GM03348 (cell line): Measurements from ENCODE around the gene TFAP2C.
"Not testable (repeated sequence)": the region's sequence is repeated elsewhere in the genome, so short reads cannot be mapped to it uniquely, and the experiment has no call there.

Experiments
- DNase-seq: peaks from one replicate; pipeline ENCODE4 v3.0.0; 2012; ENCODE audit warnings: low spot score

Gene TFAP2C

DNA sequence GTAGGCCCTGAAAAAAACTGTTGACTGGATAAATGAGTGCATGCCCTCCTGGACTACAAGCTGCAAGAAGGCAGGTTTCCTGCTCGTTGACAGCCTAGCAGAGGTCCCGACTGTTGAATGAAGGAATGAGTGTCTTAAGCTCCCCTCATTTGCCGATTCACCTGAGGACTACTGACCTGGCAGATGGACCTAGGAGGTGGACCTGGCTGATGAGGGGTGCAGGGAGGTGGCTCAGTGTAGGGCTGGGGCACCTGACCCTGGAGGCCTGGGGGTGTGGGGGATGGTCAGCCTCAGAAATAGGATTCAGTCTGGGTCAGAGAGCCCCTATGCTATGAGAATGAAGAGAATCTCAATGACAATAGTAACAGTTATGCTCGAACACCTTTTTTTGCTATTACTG is 11.6 kb upstream of the TFAP2C start:
- DNase-seq, result no peak

DNA sequence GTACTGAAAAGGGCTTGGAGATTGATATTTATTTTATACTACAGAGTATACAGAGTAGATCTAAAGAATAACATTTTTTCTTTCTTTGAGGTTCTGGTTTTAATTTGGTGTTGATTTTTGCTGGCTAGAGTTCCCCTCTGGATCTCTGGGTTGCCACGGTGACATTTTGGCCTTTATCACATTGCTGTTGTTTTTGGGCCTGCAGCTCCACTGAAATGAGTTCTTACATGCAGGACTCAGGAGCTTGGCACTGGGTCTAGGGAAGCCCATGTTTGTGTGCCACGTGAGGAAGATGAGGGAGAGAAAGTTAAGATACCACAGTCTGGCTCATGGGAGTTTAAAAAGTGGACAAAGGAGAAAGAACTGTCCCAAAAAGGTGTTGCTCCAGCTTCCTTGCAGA is 7.4 kb upstream of the TFAP2C start:
- DNase-seq, result no peak

DNA sequence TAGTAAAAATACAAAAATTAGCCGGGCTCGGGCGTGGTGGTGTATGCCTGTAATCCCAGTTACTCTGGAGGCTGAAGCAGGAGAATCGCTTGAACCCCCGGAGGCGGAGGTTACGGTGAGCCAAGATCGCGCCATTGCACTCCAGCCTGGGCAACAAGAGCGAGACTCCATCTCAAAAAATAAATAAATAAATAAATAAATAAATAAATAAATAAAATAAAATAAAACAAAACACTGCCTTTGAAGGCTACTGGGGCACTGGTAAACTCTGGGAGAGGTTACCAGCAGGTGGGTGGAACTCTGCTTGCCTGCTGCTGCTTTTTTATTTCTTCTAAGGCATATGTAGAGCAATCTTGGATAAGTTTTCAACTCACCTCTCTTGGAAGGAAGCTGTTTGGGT is 5.2 kb upstream of the TFAP2C start:
- not testable (repeated sequence) for DNase-seq

GRCh38 chr20:56624786-56625681 is 4.1 kb upstream of the TFAP2C start:
- DNase-seq, result no peak

GRCh38 chr20:56625837-56626236 is 3.3 kb upstream of the TFAP2C start:
- no peak for DNase-seq

DNA sequence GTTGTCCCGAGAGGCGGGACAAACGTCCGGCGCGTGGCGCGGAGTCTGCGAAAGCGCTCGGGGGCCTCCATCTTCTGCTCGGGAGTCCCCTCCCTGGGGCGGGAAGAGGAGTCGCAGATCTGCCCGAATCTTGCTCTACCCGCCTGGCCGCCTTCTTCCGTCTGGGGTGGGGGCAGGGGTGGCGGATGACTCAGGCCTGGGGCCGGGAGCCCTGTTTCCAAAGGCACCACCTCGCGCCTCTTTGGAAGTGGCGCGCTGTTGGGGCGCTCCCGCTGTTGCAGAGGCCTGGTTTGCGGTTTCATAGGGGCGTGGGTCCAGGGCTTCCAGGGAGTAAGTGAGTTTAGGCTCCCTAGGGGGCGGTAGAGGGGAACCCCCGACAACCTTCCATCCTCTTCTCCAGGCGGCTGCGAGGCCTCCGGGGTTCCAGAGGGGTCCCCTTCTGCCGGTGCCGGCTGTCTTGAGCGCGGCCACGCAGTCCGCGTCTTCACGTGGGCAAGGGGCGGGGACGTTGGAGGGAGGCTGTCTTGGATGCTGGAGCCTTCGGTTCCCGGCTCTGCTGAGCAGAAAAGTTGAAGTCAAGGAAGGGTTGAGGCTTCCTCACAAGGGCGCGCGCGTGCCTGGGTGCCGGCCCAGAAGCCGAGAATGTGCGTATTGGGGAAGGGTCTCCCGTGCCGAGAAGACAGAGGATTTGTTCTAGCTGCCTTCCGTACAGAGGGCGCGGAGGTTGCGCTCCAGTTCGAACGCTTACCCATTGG is 2.6 kb upstream of the TFAP2C start:
- DNase-seq, result peak; percentile 44

DNA sequence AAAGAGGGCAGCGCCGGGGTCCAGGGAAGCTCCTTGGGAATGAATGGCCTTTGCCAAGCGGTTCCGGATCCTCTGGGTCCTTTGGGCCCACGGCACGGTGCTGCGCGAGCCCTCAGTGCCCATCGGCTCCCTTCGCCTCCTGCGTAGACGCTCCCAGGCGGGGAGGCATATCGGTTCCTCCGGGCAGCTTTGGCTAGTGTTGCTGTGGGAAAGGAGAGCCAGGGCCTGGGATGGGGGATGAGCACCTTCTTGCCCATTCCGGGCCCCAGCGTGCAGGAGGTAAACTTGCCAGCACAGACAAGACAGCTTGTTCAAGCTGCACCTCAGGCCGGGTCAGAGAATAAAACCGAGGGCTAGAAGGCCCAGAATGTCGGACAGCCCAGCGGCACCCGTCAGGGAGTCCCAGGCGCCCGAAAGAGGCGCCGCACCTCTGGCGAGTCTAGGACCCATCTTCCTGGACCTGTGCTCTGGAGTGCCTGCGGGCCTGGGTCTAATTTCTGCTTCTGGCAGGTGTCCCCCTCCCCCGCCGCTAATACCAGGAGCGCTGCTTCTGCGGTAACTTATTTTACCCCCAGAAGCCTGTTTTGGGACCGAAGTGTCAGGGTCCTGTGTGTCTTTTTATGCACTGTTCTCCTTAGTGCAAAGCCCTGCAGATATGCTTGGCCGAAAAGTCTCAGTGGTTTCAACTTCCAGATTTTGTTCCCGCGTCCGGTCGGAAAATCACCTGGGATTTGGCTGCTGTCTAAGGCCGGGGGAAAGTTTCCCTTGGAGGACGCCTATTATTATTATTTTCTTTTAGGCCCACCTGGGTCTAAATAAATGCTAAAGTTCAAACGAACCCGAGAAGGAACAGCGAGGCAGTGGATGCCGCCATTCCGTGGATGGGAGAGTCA is 1.7 kb upstream of the TFAP2C start:
- DNase-seq, result no peak

GRCh38 chr20:56628015-56628872 is 862 bp upstream of the TFAP2C start:
- peak; percentile 60 for DNase-seq

DNA sequence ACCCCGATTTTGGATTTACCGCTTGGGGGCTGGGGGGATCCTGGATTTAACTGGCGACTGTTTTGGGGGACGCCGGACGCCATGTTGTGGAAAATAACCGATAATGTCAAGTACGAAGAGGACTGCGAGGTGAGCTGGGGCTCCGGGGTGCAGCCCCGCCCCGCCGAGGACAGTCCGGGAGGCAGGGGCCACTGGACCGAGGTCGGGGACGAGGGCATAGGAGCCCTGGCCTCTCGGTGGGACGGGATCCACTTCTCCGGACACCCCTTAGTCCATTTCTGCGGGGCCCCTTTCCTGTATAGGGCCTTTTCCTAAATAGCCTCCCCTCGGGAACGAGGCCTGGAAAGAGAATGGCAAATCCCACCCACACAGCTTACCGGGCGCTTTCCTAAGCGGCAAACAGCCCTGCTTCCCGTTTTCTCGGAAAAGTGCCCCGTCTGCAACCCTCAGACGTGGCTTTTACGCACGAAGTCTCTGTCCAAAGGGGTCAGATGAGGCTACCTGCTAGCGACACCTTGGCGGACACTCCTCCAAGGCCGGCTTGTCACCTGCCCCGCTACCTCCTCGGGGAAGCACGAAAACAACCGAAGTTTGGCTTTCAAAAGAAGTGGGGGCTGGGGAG is 469 bp downstream of the TFAP2C start:
- DNase-seq, result no peak

GRCh38 chr20:56630086-56630493 is 984 bp downstream of the TFAP2C start:
- DNase-seq, result peak; percentile 93

DNA sequence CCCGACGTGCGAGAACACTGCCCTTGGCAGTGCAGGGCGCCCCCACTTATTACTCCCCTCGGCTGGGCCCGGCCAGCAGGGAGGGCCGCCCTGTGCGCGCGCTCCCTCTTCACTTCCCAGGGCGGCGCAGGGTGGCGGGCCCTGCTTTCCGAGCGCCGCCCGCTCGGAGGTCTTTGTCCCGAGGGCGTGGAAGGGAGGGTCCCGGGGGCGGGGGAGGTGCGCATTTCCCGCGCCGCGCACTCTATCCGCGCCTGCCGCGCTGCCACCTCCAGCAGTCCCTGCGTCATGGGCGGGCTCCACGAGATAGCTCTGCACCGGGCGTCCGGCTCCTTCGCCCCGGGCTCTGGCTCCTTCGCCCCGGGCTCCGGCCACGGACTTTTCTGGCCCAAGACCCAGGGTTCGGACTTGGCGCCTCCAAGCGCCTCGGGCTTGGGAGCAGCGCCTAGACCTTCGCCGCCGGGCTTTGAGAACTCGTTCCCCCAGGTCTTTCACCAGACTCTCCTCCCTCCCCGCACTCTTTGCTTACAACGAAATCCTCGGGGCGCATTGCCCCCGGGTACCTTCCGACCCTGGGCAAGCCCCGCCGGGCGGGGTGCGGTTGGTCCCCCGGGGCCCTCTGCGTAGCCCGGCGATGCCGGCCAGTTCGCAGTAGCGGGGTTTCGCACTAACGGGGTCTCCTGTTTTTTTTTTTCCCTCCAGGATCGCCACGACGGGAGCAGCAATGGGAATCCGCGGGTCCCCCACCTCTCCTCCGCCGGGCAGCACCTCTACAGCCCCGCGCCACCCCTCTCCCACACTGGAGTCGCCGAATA is 1.6 kb downstream of the TFAP2C start:
- DNase-seq, result peak; percentile 59

GRCh38 chr20:56631318-56631989 is 2.3 kb downstream of the TFAP2C start:
- no peak for DNase-seq

DNA sequence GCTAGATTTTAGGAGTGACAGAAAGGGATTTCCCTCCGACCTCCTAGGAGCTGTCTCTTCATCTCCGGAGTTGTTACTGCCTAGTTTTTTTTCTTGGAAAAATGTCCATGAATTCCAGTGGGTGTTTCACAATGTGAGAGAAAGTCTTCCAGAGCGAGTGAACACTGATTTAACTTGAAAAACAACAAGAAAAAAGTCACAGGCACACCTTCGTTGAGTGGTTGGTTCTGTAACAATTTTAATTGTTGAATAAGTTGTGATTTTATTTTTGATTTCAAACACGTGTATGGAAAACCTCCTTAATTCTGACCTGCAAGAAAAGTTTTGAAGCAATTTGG is 2.9 kb downstream of the TFAP2C start:
- no peak for DNase-seq

DNA sequence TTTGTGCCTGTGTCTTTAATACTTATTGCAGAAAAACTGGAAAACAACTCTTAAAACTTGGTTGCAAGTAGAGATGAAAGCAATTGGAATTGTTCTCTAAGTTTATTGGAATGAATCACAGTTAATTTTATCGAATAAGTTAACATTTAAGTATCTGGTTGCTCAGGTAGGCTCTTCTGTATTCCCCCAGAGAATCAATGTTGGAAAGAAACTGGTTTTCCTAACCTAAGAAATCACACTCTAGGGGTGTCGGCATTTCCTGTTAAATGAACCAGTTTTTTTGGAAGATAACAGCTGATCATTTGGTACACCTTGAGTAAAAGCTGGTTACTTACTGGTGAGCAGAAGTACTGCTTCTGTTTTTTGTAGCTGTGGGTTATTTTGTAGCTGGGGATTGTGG is 5.2 kb downstream of the TFAP2C start:
- no peak for DNase-seq

DNA sequence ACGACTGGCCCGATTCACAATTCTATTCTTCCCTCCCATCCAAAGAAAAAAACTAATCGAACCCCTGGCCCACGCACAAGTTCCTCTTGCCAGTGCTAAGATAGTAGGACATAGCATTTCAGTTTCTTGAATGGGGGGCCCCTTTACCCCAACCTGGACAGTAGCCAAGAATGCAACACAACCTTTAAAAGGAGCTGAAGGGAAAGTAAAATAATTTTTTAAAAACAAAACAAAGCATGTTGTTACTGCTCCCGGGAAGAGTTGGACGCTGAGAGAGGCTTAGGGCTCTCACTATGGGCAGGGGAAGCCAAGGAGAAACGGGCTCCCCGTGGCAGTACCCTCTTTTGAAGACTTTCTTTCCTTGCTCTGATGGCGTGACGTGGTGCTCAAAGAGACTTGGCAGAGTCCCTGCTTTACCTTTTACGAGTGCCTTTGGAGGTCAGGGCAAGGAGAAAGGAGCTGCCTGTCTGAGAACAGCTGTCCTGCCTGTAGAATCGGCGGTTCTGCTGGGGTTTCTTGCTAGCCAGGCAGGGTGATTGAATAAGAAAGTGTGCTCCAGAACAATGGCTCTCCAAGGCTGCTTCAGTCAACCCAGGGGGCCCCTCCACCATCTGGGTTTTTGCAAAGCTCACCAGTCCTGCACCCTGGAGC is 5.8 kb downstream of the TFAP2C start:
- DNase-seq, result no peak

- peak; percentile 75 for DNase-seq
Measured at GRCh38 chr20:56636716-56637115, 7.6 kb downstream of the TFAP2C start.

DNA sequence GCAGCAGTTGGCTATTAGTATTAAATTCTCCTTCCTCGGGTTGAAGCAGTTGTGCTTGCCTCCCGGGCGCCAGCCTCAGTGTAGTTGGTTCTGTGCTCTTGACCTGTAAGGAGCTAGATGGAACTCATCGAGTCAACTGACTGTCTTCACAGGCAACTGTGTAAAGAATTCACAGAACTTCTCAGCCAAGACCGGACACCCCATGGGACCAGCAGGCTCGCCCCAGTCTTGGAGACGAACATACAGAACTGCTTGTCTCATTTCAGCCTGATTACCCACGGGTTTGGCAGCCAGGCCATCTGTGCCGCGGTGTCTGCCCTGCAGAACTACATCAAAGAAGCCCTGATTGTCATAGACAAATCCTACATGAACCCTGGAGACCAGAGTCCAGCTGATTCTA is 8.5 kb downstream of the TFAP2C start:
- DNase-seq, result no peak

DNA sequence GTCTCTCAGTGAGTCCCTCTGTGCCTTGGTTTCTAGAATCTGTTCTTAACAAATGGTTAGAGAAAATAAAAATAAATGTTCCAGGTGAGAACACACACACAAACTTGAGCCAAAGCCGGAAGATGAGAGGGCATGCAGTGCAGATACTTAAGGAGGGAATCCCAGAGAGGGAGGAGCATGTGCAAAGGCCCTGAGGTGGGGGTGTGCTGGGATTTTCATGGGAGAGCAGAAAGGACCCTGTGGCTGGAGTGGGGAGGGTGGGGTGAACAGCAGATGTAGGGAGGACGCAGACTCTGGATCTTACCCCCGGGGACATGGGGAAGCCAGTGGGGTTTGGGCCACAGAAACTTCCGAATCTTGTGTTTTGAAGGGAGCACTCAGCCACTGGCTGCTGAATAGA is 17.5 kb downstream of the TFAP2C start:
- DNase-seq, result no peak

- DNase-seq, result no peak
Measured at GRCh38 chr20:56653211-56653610, 24.1 kb downstream of the TFAP2C start.
